HepG2 (cell line): ENCODE results near the gene MIF4GD. TPM values are rescaled to one million over a fixed set of nuclear protein-coding genes. Genes with fewer than 3 reads are reported as not detected.

ENCODE experiments used
- ATAC-seq: fragments of 200-7000 bp; cut with Tn5 transposase; 3 replicates; pipeline ENCODE4 v1.9.1; 2020; ENCODE audit warnings: mild to moderate bottlenecking, moderate library complexity
- BruUV-seq: library from RNA; stranded (reverse); fragments of 400-500 nt; replicated peaks from 2 replicates; lab custom pipeline; 2021; lab: Mats Ljungman, UMichigan
- CTCF ChIA-PET: fragments of 300-600 bp; formaldehyde crosslinking; extraction: SDS; loops from one replicate; lab custom pipeline; 2021; ENCODE audit warnings: low total read pairs, inconsistent platforms, low intra/inter-chr PET ratio; lab: Yijun Ruan, JAX
- POLR2A ChIA-PET: fragments of 350-600 bp; sonication (Branson Sonifier 250); formaldehyde crosslinking; loops from one replicate; lab custom pipeline; 2020; ENCODE audit warnings: antibody characterized with exemption, inconsistent platforms; lab: Yijun Ruan, JAX
- DNase-seq: peaks from one replicate; pipeline ENCODE4 v3.0.0-alpha.2; 2015; ENCODE audit warnings: low spot score
- FAIRE-seq: peaks from 3 replicates; lab custom pipeline; 2011; peaks lifted over from hg19 to GRCh38; lab: Jason Lieb, UNC
- H2AFZ ChIP-seq: one replicate; pipeline ENCODE4 v1.6.1; 2011; ENCODE audit warnings: low read length, inconsistent platforms
- H3K27ac ChIP-seq: fragments of 300-600 bp; 3 replicates; pipeline ENCODE4 v1.8.0; 2011; ENCODE audit warnings: mixed run types, mild to moderate bottlenecking, mixed read lengths, low read length, inconsistent platforms; ENCODE audit not compliant: insufficient read depth; ENCODE audit errors: extremely low read length
- H3K27me3 ChIP-seq, 2 experiments: fragments of 200-600 bp in 1 of 2; 2 replicates in 1 of 2; 3 replicates in 1 of 2; pipeline versions ENCODE4 v1.6.0 to v1.8.0; 2011; ENCODE audit warnings: low read length in 2 of 2, mild to moderate bottlenecking in 2 of 2, moderate library complexity in 2 of 2, inconsistent platforms in 1 of 2; ENCODE audit not compliant: insufficient read depth in 2 of 2, control insufficient read depth in 1 of 2
- H3K36me3 ChIP-seq, 2 experiments: fragments of 200-600 bp in 1 of 2; replicated peaks in 1 of 2; 2 replicates in 1 of 2; 3 replicates in 1 of 2; pipeline versions ENCODE4 v1.5.1 to v1.8.0; 2011; ENCODE audit warnings: low read length in 2 of 2, inconsistent platforms in 1 of 2; ENCODE audit not compliant: insufficient read depth in 2 of 2, control insufficient read depth in 1 of 2
- H3K4me1 ChIP-seq: 2 replicates; pipeline ENCODE4 v1.5.1; 2012; ENCODE audit warnings: low read length, inconsistent platforms; ENCODE audit not compliant: insufficient read depth
- H3K4me2 ChIP-seq: 2 replicates; pipeline ENCODE4 v1.6.0; 2011; ENCODE audit warnings: low read depth, low read length, inconsistent platforms
- H3K4me3 ChIP-seq, 3 experiments: fragments of 200-600 bp in 1 of 3; sonication (generic), shearing (Covaris generic) in 1 of 3; replicated peaks in 1 of 3; 2 replicates each; pipeline ENCODE4 v1.5.1; 2011 to 2016; ENCODE audit warnings: low read length in 3 of 3, inconsistent platforms in 2 of 3, low read depth in 2 of 3, mild to moderate bottlenecking in 2 of 3, control low read depth in 1 of 3, mixed read lengths in 1 of 3; ENCODE audit not compliant: insufficient read depth in 1 of 3
- H3K79me2 ChIP-seq: one replicate; pipeline ENCODE4 v1.6.1; 2011; ENCODE audit warnings: low read length, inconsistent platforms; ENCODE audit not compliant: insufficient read depth
- H3K9ac ChIP-seq: 2 replicates; pipeline ENCODE4 v1.6.0; 2011; ENCODE audit warnings: mild to moderate bottlenecking, low read depth, low read length, inconsistent platforms; ENCODE audit not compliant: insufficient read depth
- H3K9me3 ChIP-seq: 2 replicates; pipeline ENCODE4 v1.5.1; 2012; ENCODE audit warnings: mild to moderate bottlenecking, low read length
- H4K20me1 ChIP-seq: 2 replicates; pipeline ENCODE4 v1.6.0; 2011; ENCODE audit warnings: inconsistent platforms, mild to moderate bottlenecking, low read length, moderate library complexity; ENCODE audit not compliant: insufficient read depth
- ADNP ChIP-seq: sonication (generic); formaldehyde crosslinking; IDR thresholded peaks from 2 replicates; pipeline ENCODE4 v1.4.0; 2020; ENCODE audit warnings: missing genetic modification reagents
- ATF7-NPFF ChIP-seq: sonication (generic); formaldehyde crosslinking; IDR thresholded peaks from 2 replicates; pipeline ENCODE4 v1.8.1; 2023; ENCODE audit warnings: mild to moderate bottlenecking, low read depth, missing genetic modification reagents, moderate library complexity
- BRCA1 ChIP-seq: sonication (generic); formaldehyde crosslinking; IDR thresholded peaks from 2 replicates; pipeline ENCODE4 v1.4.0; 2020; ENCODE audit warnings: missing genetic modification reagents
- DNMT3B ChIP-seq: conservative IDR thresholded peaks from 2 replicates; pipeline ENCODE4 v1.6.1; 2016; ENCODE audit warnings: missing biosample characterization, control low read depth
- ETS1 ChIP-seq: sonication (generic); formaldehyde crosslinking; IDR thresholded peaks from 2 replicates; pipeline ENCODE4 v1.4.0; 2020; ENCODE audit warnings: missing genetic modification reagents
- FOXA1 ChIP-seq, 2 experiments: fragments of 450-650 bp in 1 of 2; sonication (generic) in 1 of 2; formaldehyde crosslinking in 1 of 2; IDR thresholded peaks; 2 replicates each; pipeline versions ENCODE4 v1.4.0 to v1.6.1; 2016 to 2020; ENCODE audit warnings: missing genetic modification reagents in 1 of 2
- GABPB1 ChIP-seq: IDR thresholded peaks from 2 replicates; pipeline ENCODE4 v1.6.1; 2016; ENCODE audit warnings: mild to moderate bottlenecking, missing genetic modification reagents, moderate library complexity, missing compliant biosample characterization
- NFE2 ChIP-seq: sonication (generic); formaldehyde crosslinking; IDR thresholded peaks from 2 replicates; pipeline ENCODE4 v1.4.0; 2020; ENCODE audit warnings: missing genetic modification reagents
- PLRG1 ChIP-seq: fragments of 450-650 bp; conservative IDR thresholded peaks from 2 replicates; pipeline ENCODE4 v1.6.1; 2016
- SIN3B ChIP-seq: fragments of 150-350 bp; IDR thresholded peaks from 2 replicates; pipeline ENCODE4 v1.6.1; 2014; ENCODE audit warnings: low read length
- U2AF2 ChIP-seq: fragments of 200-400 bp; formaldehyde crosslinking; IDR thresholded peaks from 2 replicates; pipeline ENCODE4 v1.6.1; 2017; ENCODE audit warnings: low read depth, mild to moderate bottlenecking, low read length
- ZBTB46 ChIP-seq: sonication (generic); formaldehyde crosslinking; IDR thresholded peaks from 2 replicates; pipeline ENCODE4 v1.4.0; 2020; ENCODE audit warnings: mild to moderate bottlenecking, missing genetic modification reagents, borderline replicate concordance
- ZNF317 ChIP-seq: sonication (generic); formaldehyde crosslinking; IDR thresholded peaks from 2 replicates; pipeline ENCODE4 v1.5.0; 2020; ENCODE audit warnings: mild to moderate bottlenecking, missing genetic modification reagents
- ZNF670 ChIP-seq: sonication (generic); formaldehyde crosslinking; IDR thresholded peaks from 2 replicates; pipeline ENCODE4 v1.8.0; 2022; ENCODE audit warnings: mild to moderate bottlenecking, missing genetic modification reagents, borderline replicate concordance
- ZNF724P ChIP-seq: sonication (generic); formaldehyde crosslinking; IDR thresholded peaks from 2 replicates; pipeline ENCODE4 v1.8.0; 2022; ENCODE audit warnings: missing genetic modification reagents, borderline replicate concordance
- ZSCAN31 ChIP-seq: sonication (generic); formaldehyde crosslinking; IDR thresholded peaks from 2 replicates; pipeline ENCODE4 v1.5.0; 2020; ENCODE audit warnings: low read depth, mild to moderate bottlenecking, missing genetic modification reagents
- WGBS: methylation state at CpG from one replicate; pipeline ENCODE4 v1.1.6; 2017; ENCODE audit warnings: low lambda C conversion rate; 5-methylcytosine and 5-hydroxymethylcytosine counted together
- in situ Hi-C: cut with HindIII; loops from 2 replicates; pipeline ENCODE4 v1.10.0; 2017; ENCODE audit warnings: low pct_unique_long_range_greater_than_20kb; ENCODE audit not compliant: extremely low pct_ligation_motif_present
- intact Hi-C: fragments of 100-400 bp; cut with micrococcal nuclease; formaldehyde crosslinking; loops from one replicate; pipeline ENCODE4 v1.10.0; 2022; ENCODE audit not compliant: unreplicated experiment
- polyA plus RNA-seq, 8 experiments: library from polyadenylated mRNA; depleted of rRNA in 3 of 8; stranded (reverse) in 7 of 8; unstranded in 1 of 8; fragments of >200 nt; fragmentation: Illumina TruSeq in 4 of 8; extraction: Trizol in 4 of 8; gene quantifications; 2 replicates each; pipeline versions ENCODE4 v1.2.1 to v1.2.3, GENCODE V29; 2011 to 2016; ENCODE audit warnings: low read depth in 4 of 8, missing spikeins in 1 of 8, mixed read lengths in 1 of 8; ENCODE audit not compliant: insufficient read depth in 1 of 8
- total RNA-seq, 5 experiments: library from RNA; depleted of rRNA; stranded (reverse); fragments of >200 nt; fragmentation: Illumina TruSeq; extraction: Trizol; gene quantifications; 2 replicates each; pipeline ENCODE4 v1.2.3, GENCODE V29; 2016; ENCODE audit warnings: low read depth in 1 of 5

MIF4GD gene
- total and polyA plus RNA-seq, 2 of the 13 experiments (the other 11 are each of a cell fraction or from before 2014, with no cell fraction given) = 14.0 to 28.0 TPM

- Histone ChIP-seq H3K4me1 (no peaks in the 10 kb centered on the region), H3K79me2 (no peaks in the 10 kb centered on the region), H4K20me1 (no peaks in the 10 kb centered on the region), H3K4me3 (no peak overlapping the region), H3K9ac (no peak overlapping the region), H2AFZ (no peak overlapping the region), H3K27me3 (no peaks in the 10 kb centered on the region), H3K27ac (no peak overlapping the region), H3K9me3 (no peaks in the 10 kb centered on the region), H3K36me3 (peaks cover 57 to 79% of the 10 kb centered on the region in 2 experiments)
- intact Hi-C loops (no loop called here), in situ Hi-C loops (no loop called here)
- FAIRE-seq = no peak
- ChIA-PET CTCF (no interaction called here), POLR2A (no interaction called here)
- TSS peak; percentile 27 for BruUV-seq
- WGBS = 98% methylated on average over 2 of the region's 2 CpGs
- ATAC-seq = no peak
- TF ChIP-seq GABPB1 (no peak), ZBTB46 (CRISPR knock-in tag) (no peak), PLRG1 (no peak), BRCA1 (CRISPR knock-in tag) (no peak), NFE2 (no peak), ZNF724P (CRISPR knock-in tag) (no peak), ZNF670 (CRISPR knock-in tag) (no peak)
- TF ChIP-seq, all 625 proteins: peak for 0
- no peak for DNase-seq
- no peak overlapping the region for H3K4me2 ChIP-seq
Measured at GRCh38 chr17:75228305-75228704, 42.7 kb downstream of the MIF4GD start.

- Histone ChIP-seq H4K20me1 (no peaks in the 10 kb centered on the region), H3K4me1 (no peaks in the 10 kb centered on the region), H3K27me3 (no peaks in the 10 kb centered on the region), H3K4me2 (no peak overlapping the region), H3K9ac (no peak overlapping the region), H2AFZ (no peak overlapping the region), H3K27ac (no peak overlapping the region), H3K4me3 (no peak overlapping the region), H3K79me2 (no peaks in the 10 kb centered on the region), H3K9me3 (no peaks in the 10 kb centered on the region), H3K36me3 (peaks cover 53 to 80% of the 10 kb centered on the region in 2 experiments)
- FAIRE-seq (no peak), ATAC-seq (no peak), DNase-seq (no peak)
- in situ Hi-C loops (no loop called here), intact Hi-C loops (no loop called here)
- ChIA-PET CTCF (no interaction called here), POLR2A (no interaction called here)
- WGBS = 81% methylated on average over 5 of the region's 5 CpGs
- no TSS peak for BruUV-seq
- TF ChIP-seq ETS1 (CRISPR knock-in tag) (no peak), FOXA1 (IDR thresholded peaks at IDR 0.05) (no peak), FOXA1 (CRISPR knock-in tag; IDR thresholded peaks at IDR 0.05) (no peak), U2AF2 (no peak), ATF7-NPFF (CRISPR knock-in tag) (no peak), ZSCAN31 (CRISPR knock-in tag) (no peak), ZNF317 (CRISPR knock-in tag) (no peak), DNMT3B (CRISPR knock-in tag) (no peak), SIN3B (no peak), ADNP (CRISPR knock-in tag) (no peak)
Measured at GRCh38 chr17:75227729-75228128, 43.3 kb downstream of the MIF4GD start.
